Stimulated activated CD4-positive, alpha-beta T cell treated with anti-CD3 and anti-CD28 coated beads, Interleukin-1b, Interleukin-23, amount 100 ng/mL, for 48 hours (primary cell): Measurements from ENCODE around the gene PCCB.
"Not testable (repeated sequence)": the region's sequence is repeated elsewhere in the genome, so short reads cannot be mapped to it uniquely, and the experiment has no call there.

Experiments used
- DNase-seq: peaks from one replicate; pipeline ENCODE4 v3.0.0-alpha.2; 2020

PCCB gene

GRCh38 chr3:136330900-136331299 lies 80.8 kb downstream of the PCCB start:
- DNase-seq: no peak

- no peak for DNase-seq
Measured at GRCh38 chr3:136332302-136332701, 82.2 kb downstream of the PCCB start.

GRCh38 chr3:136332776-136333175 lies 82.6 kb downstream of the PCCB start:
- DNase-seq: no peak

- DNase-seq: no peak
Measured at GRCh38 chr3:136334209-136334608, 84.1 kb downstream of the PCCB start.

DNA sequence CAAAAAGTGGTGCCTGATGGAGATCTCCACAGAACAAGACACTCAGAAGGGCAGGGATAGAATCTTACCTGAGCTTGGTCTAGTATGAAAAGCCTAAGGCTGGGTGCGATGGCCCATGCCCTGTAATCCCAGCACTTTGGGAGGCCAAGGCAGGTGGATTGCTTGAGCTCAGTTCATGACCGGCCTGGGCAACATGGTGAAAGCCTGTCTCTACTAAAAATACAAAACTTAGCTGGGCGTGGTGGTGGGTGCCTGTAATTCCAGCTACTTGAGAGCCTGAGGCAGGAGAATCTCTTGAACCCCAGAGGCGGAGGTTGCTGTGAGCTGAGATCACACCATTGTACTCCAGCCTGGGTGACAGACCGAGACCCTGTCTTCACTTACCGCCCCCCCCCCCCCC lies 84.6 kb downstream of the PCCB start:
- not testable (repeated sequence) for DNase-seq

DNA sequence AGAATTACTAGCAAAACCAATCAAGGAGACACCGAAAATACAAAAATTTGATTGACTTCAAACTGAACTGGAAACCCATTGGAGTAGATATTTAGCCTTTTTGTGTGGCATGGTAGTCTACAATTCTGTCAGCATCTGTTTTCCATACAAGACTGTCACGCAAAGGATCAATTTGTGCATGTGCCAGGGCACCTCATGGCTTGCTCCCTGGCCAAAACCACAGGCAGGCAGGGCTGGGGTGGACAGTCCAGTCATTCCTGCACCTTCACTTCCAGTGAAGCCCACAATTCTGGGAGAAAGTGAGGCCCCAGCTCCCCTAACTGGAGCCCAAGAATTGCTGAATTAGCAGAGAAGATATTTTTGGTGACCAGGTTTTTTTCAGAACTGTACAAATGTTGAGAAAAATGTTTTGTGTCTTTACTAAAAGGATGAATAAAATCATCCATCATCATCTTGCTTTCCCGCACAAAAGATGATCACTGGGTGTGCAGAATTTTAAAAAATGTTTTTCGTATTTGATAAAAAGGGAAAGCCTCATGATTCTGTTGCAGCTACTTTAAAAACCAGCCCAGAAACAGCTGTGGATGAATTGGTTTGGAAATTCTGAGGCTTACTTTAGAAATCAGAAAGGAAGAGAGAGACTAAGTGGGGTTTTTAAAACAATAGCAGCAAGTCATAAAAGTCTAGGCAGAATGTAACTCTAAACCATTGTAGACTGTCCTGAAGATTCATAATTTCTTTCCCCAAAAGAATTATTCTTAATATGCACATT lies 86.4 kb downstream of the PCCB start:
- no peak for DNase-seq

GRCh38 chr3:136343446-136343845 lies 93.3 kb downstream of the PCCB start:
- DNase-seq: no peak

DNA sequence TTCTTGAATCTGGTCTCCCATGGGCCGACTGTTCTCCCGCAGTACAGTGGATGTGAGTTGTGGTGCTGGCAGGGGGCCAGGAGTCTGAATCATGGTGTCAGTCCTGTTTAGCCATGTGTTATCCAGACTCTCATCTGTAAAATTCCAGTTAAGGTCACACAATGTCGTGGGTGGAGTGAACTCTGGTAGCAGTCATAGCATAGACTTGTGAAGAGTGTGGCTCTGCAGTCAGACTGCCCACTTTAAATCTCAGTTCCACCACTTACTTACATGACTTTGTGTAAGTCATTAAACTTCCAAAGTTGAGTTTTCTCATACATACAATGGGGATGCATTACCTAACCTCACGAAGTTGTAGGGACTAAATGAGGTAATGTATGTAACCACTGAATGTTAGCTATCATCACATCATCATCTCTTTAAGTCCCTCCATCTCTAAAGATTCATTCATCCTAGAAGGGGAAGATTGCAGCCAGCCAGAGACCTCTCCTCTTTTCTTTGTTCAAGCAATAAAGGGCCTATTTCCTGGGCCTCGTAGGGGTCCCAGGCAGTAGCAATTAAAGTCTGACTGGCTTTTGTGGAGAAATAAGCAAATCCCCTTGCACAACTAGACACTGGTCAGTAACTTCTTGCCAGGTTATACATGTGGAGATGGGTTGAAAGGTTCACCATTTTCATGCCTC lies 93.9 kb downstream of the PCCB start:
- DNase-seq: no peak

DNA sequence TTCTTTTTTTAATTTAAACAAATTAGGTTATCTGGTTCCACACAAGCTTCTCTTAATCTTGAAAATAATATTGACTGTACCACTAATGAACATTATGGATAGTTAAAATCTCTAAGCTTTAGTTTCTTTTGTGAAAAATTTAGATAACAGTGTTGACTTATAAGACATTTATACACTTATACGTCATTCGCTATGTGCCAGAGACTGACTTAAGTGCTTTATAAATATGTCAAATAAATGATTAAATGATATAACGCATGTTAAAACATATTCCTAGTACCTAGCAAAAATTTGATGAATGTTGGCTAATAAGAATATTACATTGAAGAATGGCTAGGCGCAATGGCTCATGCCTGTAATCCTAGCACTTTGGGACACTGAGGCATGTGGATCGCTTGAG lies 96.3 kb downstream of the PCCB start:
- DNase-seq: no peak

DNA sequence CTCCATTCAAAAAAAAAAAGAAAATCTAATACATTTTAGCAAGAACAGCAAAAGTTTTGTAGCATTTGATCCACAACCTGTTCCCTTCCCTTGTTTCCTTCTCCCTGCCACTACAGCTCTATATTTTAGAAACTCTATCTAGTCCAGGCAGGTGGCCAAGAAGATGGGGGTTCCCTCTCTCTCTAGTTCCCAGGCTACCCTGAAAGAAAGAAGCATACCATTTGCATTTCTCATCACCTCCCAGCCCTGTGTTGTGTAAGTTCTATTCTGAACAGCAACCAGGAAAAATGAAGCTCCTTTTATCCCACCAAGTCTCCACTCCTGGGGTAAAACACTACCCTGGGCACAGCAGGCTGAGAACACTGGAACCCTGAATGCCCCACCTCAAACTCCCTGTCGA lies 100.0 kb downstream of the PCCB start:
- no peak for DNase-seq

DNA sequence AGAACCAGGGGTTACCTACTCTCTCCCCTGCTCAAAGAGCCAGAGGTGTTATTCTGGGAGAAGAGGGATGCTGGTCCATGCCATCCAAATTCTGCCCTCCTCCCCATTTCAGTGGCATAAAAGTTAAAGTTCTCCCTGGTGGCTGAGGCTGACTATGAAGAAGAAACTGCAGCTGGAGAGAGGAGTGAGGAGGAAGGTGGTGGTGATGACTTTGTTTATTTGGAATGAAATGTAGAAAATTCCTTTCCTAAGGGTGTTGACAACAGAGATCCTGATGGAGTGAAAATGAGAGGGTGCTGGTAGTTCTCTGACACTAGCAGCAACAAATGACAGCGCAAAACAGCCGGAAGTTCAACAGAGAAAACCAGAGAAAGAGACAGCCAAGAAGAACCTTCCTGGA lies 100.4 kb downstream of the PCCB start:
- DNase-seq: no peak

DNA sequence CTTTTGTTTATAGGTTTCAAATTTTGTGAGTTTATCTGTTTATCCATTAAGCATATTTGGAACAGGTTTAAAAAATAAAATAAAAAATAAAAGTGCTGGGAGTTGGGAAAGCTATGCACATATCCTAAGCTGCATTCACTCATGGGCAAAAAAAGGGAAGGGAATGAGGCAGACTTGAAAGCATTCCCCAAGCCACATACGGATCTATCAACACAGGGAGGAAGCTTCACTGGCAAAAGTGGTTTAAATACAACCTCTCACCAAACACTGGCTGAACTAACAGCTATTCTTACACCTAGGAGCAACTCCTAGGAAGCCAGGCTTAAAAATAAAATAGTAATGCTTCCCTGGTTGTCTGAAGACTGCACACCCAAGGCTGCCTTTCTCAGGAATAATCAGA lies 101.2 kb downstream of the PCCB start:
- DNase-seq: no peak

DNA sequence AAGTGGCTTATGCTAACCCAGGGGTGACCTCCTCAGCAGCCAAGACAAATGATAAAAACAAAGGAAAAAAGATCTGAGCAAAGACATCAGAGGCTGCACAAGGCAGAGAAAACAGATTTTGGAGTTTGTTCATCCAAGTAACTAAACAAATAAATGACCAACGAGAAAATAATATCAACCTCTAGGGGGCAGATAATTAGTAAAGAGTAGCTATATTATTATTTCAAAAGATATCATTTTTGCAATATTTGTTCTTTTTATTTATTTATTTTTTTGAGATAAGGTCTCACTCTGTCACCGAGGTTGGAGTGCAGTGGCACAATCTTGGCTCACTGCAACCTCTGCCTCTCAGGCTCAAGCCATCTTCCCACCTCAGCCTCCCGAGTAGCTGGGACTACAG lies 101.8 kb downstream of the PCCB start:
- no peak for DNase-seq

GRCh38 chr3:136353461-136353860 lies 103.3 kb downstream of the PCCB start:
- DNase-seq: no peak

DNA sequence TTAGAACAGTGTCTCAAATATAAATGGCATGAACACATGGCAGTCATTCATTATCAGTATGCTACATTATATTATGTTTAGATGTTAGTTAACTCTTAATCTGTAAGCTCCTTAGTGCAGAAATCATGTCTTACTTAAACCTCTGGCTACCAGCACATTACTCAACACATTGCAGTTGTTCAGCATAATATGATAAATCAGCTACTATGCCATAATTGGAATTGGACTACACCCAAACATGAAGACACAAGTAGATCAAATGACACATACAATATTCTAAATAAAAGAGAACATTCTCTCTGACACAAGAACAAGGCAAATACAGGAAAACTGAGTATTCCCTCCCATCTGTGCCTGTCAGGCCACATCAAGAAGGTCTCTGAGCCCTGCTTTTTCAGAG lies 116.1 kb downstream of the PCCB start:
- no peak for DNase-seq

GRCh38 chr3:136375800-136376199 lies 125.7 kb downstream of the PCCB start:
- DNase-seq: not testable (repeated sequence)

GRCh38 chr3:136377508-136377907 lies 127.4 kb downstream of the PCCB start:
- no peak for DNase-seq

DNA sequence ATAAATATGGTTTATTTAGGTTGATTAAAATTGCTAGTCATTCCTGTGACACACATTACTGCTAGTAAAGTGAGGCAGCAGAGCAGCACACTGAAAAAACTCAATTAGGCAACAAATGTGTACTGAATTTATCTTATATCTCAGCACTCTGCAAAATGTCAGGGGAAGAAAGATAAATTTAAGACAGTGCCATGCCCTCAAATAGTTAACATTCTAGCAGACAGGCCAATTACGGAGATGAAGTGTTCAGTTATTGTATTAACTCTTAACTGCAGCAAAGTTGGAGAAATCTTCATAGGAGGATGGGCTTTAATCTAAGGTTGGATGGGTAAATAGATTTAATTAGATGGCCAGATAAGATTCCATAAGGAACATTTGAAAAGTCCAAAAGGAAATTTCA lies 127.9 kb downstream of the PCCB start:
- DNase-seq: no peak
